ENCODE measurements around the gene PHF1.

- TF ChIP-seq PBX3 (CRISPR knock-in tag; IDR thresholded peaks at IDR 0.05) (no peak), ZNF449 (tag by site-specific recombination; IDR thresholded peaks at IDR 0.05) (no peak), CTCF (tag by site-specific recombination; IDR thresholded peaks at IDR 0.05) (no peak), ZNF239 (tag by site-specific recombination; IDR thresholded peaks at IDR 0.05) (no peak), REST (tag by site-specific recombination; IDR thresholded peaks at IDR 0.05) (no peak), ZNF121 (tag by site-specific recombination; IDR thresholded peaks at IDR 0.05) (no peak), ZNF155 (tag by site-specific recombination; IDR thresholded peaks at IDR 0.05) (no peak), ZFP3 (tag by site-specific recombination; IDR thresholded peaks at IDR 0.05; ENCODE audit: low read depth) (no peak), KLF9 (tag by site-specific recombination; IDR thresholded peaks at IDR 0.05; ENCODE audit: low read depth) (no peak), ELK4 (IDR thresholded peaks at IDR 0.05; ENCODE audit: borderline replicate concordance, low read depth, low read length) (no peak), TCF7L2 (IDR thresholded peaks at IDR 0.05; ENCODE audit: borderline replicate concordance, low read depth, low read length) (no peak), KLF8 (tag by site-specific recombination; IDR thresholded peaks at IDR 0.05) (no peak), ZNF292 (tag by site-specific recombination; IDR thresholded peaks at IDR 0.05; ENCODE audit: borderline replicate concordance, low read depth) (no peak), ZSCAN5A (tag by site-specific recombination; IDR thresholded peaks at IDR 0.05) (no peak)
Measured at GRCh38 chr6:33423777-33424176, 13.0 kb downstream of the PHF1 start.
